CD14-positive monocyte (primary cell): ENCODE data around the gene NTRK3. TPM values are rescaled to one million over a fixed set of nuclear protein-coding genes. Genes with fewer than 3 reads are reported as not detected.

ENCODE experiments used
- DNase-seq, 3 donors: peaks; one replicate each; pipeline ENCODE4 v3.0.0-alpha.2; 2011 to 2022
- H2AFZ ChIP-seq: 2 replicates; pipeline ENCODE4 v1.6.0; 2012; ENCODE audit warnings: mild to moderate bottlenecking, low read depth, low read length, inconsistent platforms; ENCODE audit not compliant: insufficient read depth, poor library complexity, severe bottlenecking
- H3K27ac ChIP-seq, 2 donors: 1 replicate in 1 of 2; 2 replicates in 1 of 2; pipeline ENCODE4 v1.5.1; 2012 to 2013; ENCODE audit warnings: low read length in 2 of 2, control low read depth in 1 of 2, inconsistent platforms in 1 of 2, low read depth in 1 of 2, mild to moderate bottlenecking in 1 of 2
- H3K27me3 ChIP-seq, 2 donors: one replicate each; pipeline versions ENCODE4 v1.6.0 to v1.6.1; 2011 to 2013; ENCODE audit warnings: low read length in 2 of 2; ENCODE audit not compliant: control insufficient read depth in 2 of 2, insufficient read depth in 2 of 2
- H3K36me3 ChIP-seq, 2 donors: replicated peaks in 1 of 2; 1 replicate in 1 of 2; 2 replicates in 1 of 2; pipeline versions ENCODE4 v1.5.1 to v1.6.1; 2012 to 2013; ENCODE audit warnings: low read length in 2 of 2, control low read depth in 1 of 2, inconsistent platforms in 1 of 2, mild to moderate bottlenecking in 1 of 2; ENCODE audit not compliant: insufficient read depth in 2 of 2, control insufficient read depth in 1 of 2
- H3K4me1 ChIP-seq, 2 donors: 1 replicate in 1 of 2; 2 replicates in 1 of 2; pipeline versions ENCODE4 v1.5.1 to v1.6.1; 2012 to 2013; ENCODE audit warnings: low read length in 2 of 2, control low read depth in 1 of 2, inconsistent platforms in 1 of 2, mild to moderate bottlenecking in 1 of 2, moderate library complexity in 1 of 2; ENCODE audit not compliant: insufficient read depth in 2 of 2, control insufficient read depth in 1 of 2
- H3K4me2 ChIP-seq: replicated peaks from 2 replicates; pipeline ENCODE3; 2012; ENCODE audit warnings: low read length, moderate library complexity, mild to moderate bottlenecking; ENCODE audit not compliant: poor library complexity, severe bottlenecking; ENCODE audit errors: extremely low read depth
- H3K4me3 ChIP-seq, 3 experiments: fragments of 200-600 bp in 1 of 3; sonication (generic) in 1 of 3; replicated peaks in 1 of 3; 1 replicate in 2 of 3; 2 replicates in 1 of 3; pipeline ENCODE4 v1.5.1; 2011 to 2013; ENCODE audit warnings: low read length in 3 of 3, mild to moderate bottlenecking in 3 of 3, control low read depth in 2 of 3, low read depth in 2 of 3, inconsistent platforms in 1 of 3, moderate library complexity in 1 of 3
- H3K79me2 ChIP-seq: 2 replicates; pipeline ENCODE4 v1.6.0; 2012; ENCODE audit warnings: mild to moderate bottlenecking, control low read depth, inconsistent platforms, low read length, moderate library complexity; ENCODE audit not compliant: insufficient read depth
- H3K9ac ChIP-seq: 2 replicates; pipeline ENCODE4 v1.6.0; 2017; ENCODE audit warnings: low read length, mild to moderate bottlenecking; ENCODE audit not compliant: insufficient read depth, poor library complexity, severe bottlenecking
- H3K9me3 ChIP-seq, 2 donors: replicated peaks in 1 of 2; 1 replicate in 1 of 2; 2 replicates in 1 of 2; pipeline versions ENCODE4 v1.5.1 to v1.6.1; 2012 to 2013; ENCODE audit warnings: low read length in 2 of 2, control low read depth in 1 of 2; ENCODE audit not compliant: control insufficient read depth in 1 of 2, insufficient read depth in 1 of 2
- H4K20me1 ChIP-seq: 2 replicates; pipeline ENCODE4 v1.6.0; 2012; ENCODE audit warnings: mild to moderate bottlenecking, low read length, control low read depth, moderate library complexity; ENCODE audit not compliant: insufficient read depth
- H3K27ac Mint-ChIP-seq, 7 donors: one replicate each; pipeline ENCODE4 v1.8.0; 2020; ENCODE audit warnings: mild to moderate bottlenecking in 7 of 7, mixed read lengths in 7 of 7, moderate library complexity in 6 of 7, inconsistent platforms in 2 of 7
- H3K27me3 Mint-ChIP-seq, 3 donors: one replicate each; pipeline ENCODE4 v1.8.0; 2021 to 2022; ENCODE audit warnings: low read depth in 3 of 3, mild to moderate bottlenecking in 3 of 3, mixed read lengths in 3 of 3, moderate library complexity in 3 of 3, inconsistent platforms in 1 of 3
- H3K36me3 Mint-ChIP-seq, 2 donors: one replicate each; pipeline ENCODE4 v1.8.0; 2020; ENCODE audit warnings: mixed read lengths in 2 of 2, inconsistent platforms in 1 of 2, mild to moderate bottlenecking in 1 of 2
- H3K4me1 Mint-ChIP-seq: one replicate; pipeline ENCODE4 v1.8.0; 2020; ENCODE audit warnings: mild to moderate bottlenecking, mixed read lengths
- H3K4me3 Mint-ChIP-seq, 2 donors: one replicate each; pipeline ENCODE4 v1.8.0; 2020; ENCODE audit warnings: mild to moderate bottlenecking in 2 of 2, mixed read lengths in 2 of 2, moderate library complexity in 1 of 2
- H3K9me3 Mint-ChIP-seq, 7 donors: one replicate each; pipeline ENCODE4 v1.8.0; 2020 to 2022; ENCODE audit warnings: mixed read lengths in 7 of 7, mild to moderate bottlenecking in 6 of 7, moderate library complexity in 6 of 7, inconsistent platforms in 2 of 7
- CTCF ChIP-seq: fragments of 200-600 bp; IDR thresholded peaks from one replicate; pipeline ENCODE4 v1.8.0; 2022; ENCODE audit warnings: antibody characterized with exemption, mild to moderate bottlenecking
- WGBS: methylation state at CpG from one replicate; pipeline ENCODE4 v1.1.5; 2013; ENCODE audit warnings: missing lambda C conversion rate; ENCODE audit not compliant: insufficient coverage; 5-methylcytosine and 5-hydroxymethylcytosine counted together
- intact Hi-C, 2 donors: fragments of 100-400 bp; cut with micrococcal nuclease; formaldehyde crosslinking; loops; one replicate each; pipeline versions ENCODE4 v1.15.0 to v1.15.1; 2023
- polyA plus RNA-seq, 3 donors: library from polyadenylated mRNA; depleted of rRNA in 1 of 3; unstranded in 2 of 3; stranded (reverse) in 1 of 3; fragments of 300-500 nt in 2 of 3; fragments of >200 nt in 1 of 3; fragmentation: Illumina TruSeq in 2 of 3; gene quantifications; 1 replicate in 2 of 3; 2 replicates in 1 of 3; pipeline ENCODE4 v1.2.3, GENCODE V29; 2012 to 2021

Gene NTRK3
- polyA plus RNA-seq, 3 donors, result not detected

GRCh38 chr15:88046576-88047129, 209.9 kb downstream of the NTRK3 start:
- Histone ChIP-seq H4K20me1 (no peaks in the 10 kb centered on the region), H3K27me3 (no peaks in the 10 kb centered on the region), H3K27ac (no peak overlapping the region), H3K4me2 (no peak overlapping the region), H3K36me3 (no peaks in the 10 kb centered on the region), H3K9ac (no peak overlapping the region), H3K79me2 (no peaks in the 10 kb centered on the region), H2AFZ (no peak overlapping the region), H3K9me3 (no peaks in the 10 kb centered on the region), H3K4me3 (no peak overlapping the region), H3K4me1 (no peaks in the 10 kb centered on the region)
- H3K9me3 Mint-ChIP-seq, result peaks cover 0 to 7% (median 2%) of the 10 kb centered on the region in 7 donors
- no peak for DNase-seq
- H3K27me3 Mint-ChIP-seq, result peaks cover 2 to 4% (median 4%) of the 10 kb centered on the region in 3 donors
- 87% methylated on average over 12 of the region's 13 CpGs for WGBS
- intact Hi-C loops, result no loop called here
- no peaks in the 10 kb centered on the region for H3K36me3 Mint-ChIP-seq
- no peaks in the 10 kb centered on the region for H3K4me1 Mint-ChIP-seq
- H3K4me3 Mint-ChIP-seq, result no peak overlapping the region
- TF ChIP-seq CTCF, result no peak
- no peak overlapping the region for H3K27ac Mint-ChIP-seq

GRCh38 chr15:88043396-88043795, 213.1 kb downstream of the NTRK3 start:
- no peaks in the 10 kb centered on the region for H4K20me1 ChIP-seq
- DNase-seq, result no peak
- Mint-ChIP-seq H3K4me3 (no peak overlapping the region), H3K36me3 (no peaks in the 10 kb centered on the region), H3K4me1 (no peaks in the 10 kb centered on the region), H3K27ac (no peak overlapping the region), H3K27me3 (peaks cover 0 to 2% (median 2%) of the 10 kb centered on the region in 3 donors), H3K9me3 (peaks cover 0 to 7% (median 2%) of the 10 kb centered on the region in 7 donors)
- no peaks in the 10 kb centered on the region for H3K79me2 ChIP-seq
- no peaks in the 10 kb centered on the region for H3K27me3 ChIP-seq
- intact Hi-C loops, result no loop called here
- TF ChIP-seq CTCF, result no peak
- no peak overlapping the region for H3K9ac ChIP-seq
- no peak overlapping the region for H2AFZ ChIP-seq
- no peaks in the 10 kb centered on the region for H3K36me3 ChIP-seq
- H3K9me3 ChIP-seq, result no peaks in the 10 kb centered on the region
- H3K4me3 ChIP-seq, result no peak overlapping the region
- H3K27ac ChIP-seq, result no peak overlapping the region
- no peaks in the 10 kb centered on the region for H3K4me1 ChIP-seq
- H3K4me2 ChIP-seq, result no peak overlapping the region
- no CpG with 5 or more reads among the region's 1 CpG for WGBS
